Tibial nerve (tissue), 3 donors: ENCODE results near the gene COL4A6.

ENCODE experiments used
- CTCF ChIP-seq, 5 experiments: fragments of 200-600 bp in 3 of 5; fragments of 450-650 bp in 2 of 5; sonication (generic) in 3 of 5; IDR thresholded peaks; one replicate each; pipeline ENCODE4 v1.5.1; 2016 to 2019; ENCODE audit warnings: antibody characterized with exemption in 5 of 5, mild to moderate bottlenecking in 3 of 5, moderate library complexity in 2 of 5
- POLR2A ChIP-seq, 2 donors: fragments of 450-650 bp; IDR thresholded peaks; one replicate each; pipeline ENCODE4 v1.6.1; 2017; ENCODE audit warnings: antibody characterized with exemption in 2 of 2, mild to moderate bottlenecking in 2 of 2, moderate library complexity in 2 of 2

DNA sequence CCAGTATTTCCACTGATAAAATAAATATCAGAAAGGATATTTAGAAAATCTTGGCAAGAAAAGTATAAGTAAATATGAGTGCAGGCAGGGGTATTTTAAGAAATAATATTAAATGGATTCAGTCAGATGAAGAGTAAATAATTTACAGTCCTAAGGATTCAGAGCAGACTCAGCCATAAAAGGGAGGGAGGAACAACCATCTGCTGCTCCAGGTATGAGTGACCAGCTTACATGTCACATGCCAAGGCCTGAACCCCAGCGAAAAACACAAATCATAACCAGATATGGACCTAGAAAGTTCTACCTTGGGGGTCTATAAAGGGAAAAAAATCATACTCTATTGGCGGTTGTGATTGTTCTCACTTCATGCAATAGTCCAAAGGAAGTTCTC lies 166.8 kb downstream of the COL4A6 start:
- no peak for TF ChIP-seq CTCF (IDR thresholded peaks at IDR 0.05)
- no peak for TF ChIP-seq POLR2A (IDR thresholded peaks at IDR 0.05)
